HUES48 (cell line): ENCODE results near the gene SPO11.

Experiments used
- H3K27ac ChIP-seq: one replicate; pipeline ENCODE4 v1.7.0; 2013; ENCODE audit warnings: low read depth, low read length, inconsistent platforms
- H3K27me3 ChIP-seq: 2 replicates; pipeline ENCODE4 v1.6.1; 2013; ENCODE audit warnings: mild to moderate bottlenecking, low read length; ENCODE audit not compliant: control insufficient read depth, insufficient read depth
- H3K36me3 ChIP-seq: 2 replicates; pipeline ENCODE4 v1.6.1; 2013; ENCODE audit warnings: low read length; ENCODE audit not compliant: control insufficient read depth, insufficient read depth
- H3K4me1 ChIP-seq: 2 replicates; pipeline ENCODE4 v1.6.1; 2013; ENCODE audit warnings: mild to moderate bottlenecking, low read length; ENCODE audit not compliant: control insufficient read depth, insufficient read depth
- H3K4me3 ChIP-seq: 2 replicates; pipeline ENCODE4 v1.5.1; 2013; ENCODE audit warnings: mild to moderate bottlenecking, low read depth, low read length
- H3K9ac ChIP-seq: 2 replicates; pipeline ENCODE4 v1.6.1; 2013; ENCODE audit warnings: mild to moderate bottlenecking, low read depth, low read length, moderate library complexity
- H3K9me3 ChIP-seq: 2 replicates; pipeline ENCODE4 v1.6.1; 2013; ENCODE audit warnings: low read length; ENCODE audit not compliant: control insufficient read depth, insufficient read depth

Gene SPO11

GRCh38 chr20:57291003-57291402 is 38.6 kb upstream of the SPO11 start:
- Histone ChIP-seq H3K27ac (no peak overlapping the region), H3K36me3 (no peaks in the 10 kb centered on the region), H3K4me3 (no peak overlapping the region), H3K27me3 (no peaks in the 10 kb centered on the region), H3K4me1 (peaks cover 10% of the 10 kb centered on the region; the same call in 1 of the 2 replicates), H3K9me3 (no peaks in the 10 kb centered on the region), H3K9ac (no peak overlapping the region)

DNA sequence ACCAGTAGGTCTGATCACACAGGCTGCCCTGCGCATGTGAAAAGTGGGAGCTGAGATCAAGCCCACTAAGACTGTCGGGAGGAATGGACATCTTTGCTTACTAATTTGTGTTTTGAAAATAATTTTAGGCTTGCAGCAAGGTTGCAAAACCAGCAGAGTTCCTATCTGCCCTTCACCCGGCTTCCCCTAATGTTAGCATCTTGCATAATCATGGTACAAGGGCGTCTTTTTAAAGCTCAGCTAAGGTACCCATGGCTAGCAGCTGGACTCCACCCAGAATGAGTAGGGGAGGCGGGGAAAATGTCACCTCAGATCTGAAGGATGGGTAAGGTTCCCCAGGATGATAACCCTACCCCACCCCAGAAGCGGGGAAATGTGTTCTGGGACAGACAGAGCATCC is 37.9 kb upstream of the SPO11 start:
- no peak overlapping the region for H3K9ac ChIP-seq
- no peaks in the 10 kb centered on the region for H3K9me3 ChIP-seq
- H3K36me3 ChIP-seq = no peaks in the 10 kb centered on the region
- H3K4me1 ChIP-seq = peaks cover 10% of the 10 kb centered on the region; the same call in 1 of the 2 replicates
- no peak overlapping the region for H3K4me3 ChIP-seq
- no peaks in the 10 kb centered on the region for H3K27me3 ChIP-seq
- H3K27ac ChIP-seq = no peak overlapping the region

- no peak overlapping the region for H3K27ac ChIP-seq
- no peak overlapping the region for H3K4me3 ChIP-seq
- H3K4me1 ChIP-seq = peaks cover 10% of the 10 kb centered on the region; the same call in 1 of the 2 replicates
- no peaks in the 10 kb centered on the region for H3K27me3 ChIP-seq
- no peaks in the 10 kb centered on the region for H3K9me3 ChIP-seq
- no peaks in the 10 kb centered on the region for H3K36me3 ChIP-seq
- H3K9ac ChIP-seq = no peak overlapping the region
These were observed 37.0 kb upstream of the SPO11 start for GRCh38 chr20:57292611-57293010.

- H3K9me3 ChIP-seq = no peaks in the 10 kb centered on the region
- H3K4me3 ChIP-seq = no peak overlapping the region
- no peak overlapping the region for H3K9ac ChIP-seq
- no peak overlapping the region for H3K27ac ChIP-seq
- H3K27me3 ChIP-seq = no peaks in the 10 kb centered on the region
- peaks cover 6% of the 10 kb centered on the region; the same call in 1 of the 2 replicates for H3K4me1 ChIP-seq
- no peaks in the 10 kb centered on the region for H3K36me3 ChIP-seq
These were observed 35.6 kb upstream of the SPO11 start for GRCh38 chr20:57293995-57294394.

DNA sequence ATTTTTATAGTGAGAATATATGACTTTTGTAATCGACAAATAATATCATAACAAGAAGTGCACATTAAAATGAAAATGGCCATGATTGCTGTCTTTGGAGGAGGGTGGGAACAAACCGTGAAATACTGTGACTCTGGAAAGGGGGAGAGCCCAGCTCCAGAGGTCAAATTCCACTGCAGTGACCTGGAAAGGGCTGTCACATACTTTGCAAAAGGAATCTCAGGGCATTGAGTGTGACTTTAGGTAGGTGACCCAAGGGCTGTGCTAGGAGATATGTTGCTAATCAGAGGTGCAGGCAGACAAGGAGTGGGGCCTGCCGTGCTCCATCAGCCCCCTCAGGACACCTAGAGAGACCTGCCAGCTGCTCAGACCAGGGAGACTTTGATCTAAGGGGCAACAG is 35.1 kb upstream of the SPO11 start:
- Histone ChIP-seq H3K27ac (no peak overlapping the region), H3K9ac (no peak overlapping the region), H3K4me3 (no peak overlapping the region), H3K9me3 (no peaks in the 10 kb centered on the region), H3K27me3 (no peaks in the 10 kb centered on the region), H3K36me3 (no peaks in the 10 kb centered on the region), H3K4me1 (peaks cover 2% of the 10 kb centered on the region; the same call in 1 of the 2 replicates)

GRCh38 chr20:57298457-57298856 is 31.1 kb upstream of the SPO11 start:
- no peaks in the 10 kb centered on the region for H3K36me3 ChIP-seq

DNA sequence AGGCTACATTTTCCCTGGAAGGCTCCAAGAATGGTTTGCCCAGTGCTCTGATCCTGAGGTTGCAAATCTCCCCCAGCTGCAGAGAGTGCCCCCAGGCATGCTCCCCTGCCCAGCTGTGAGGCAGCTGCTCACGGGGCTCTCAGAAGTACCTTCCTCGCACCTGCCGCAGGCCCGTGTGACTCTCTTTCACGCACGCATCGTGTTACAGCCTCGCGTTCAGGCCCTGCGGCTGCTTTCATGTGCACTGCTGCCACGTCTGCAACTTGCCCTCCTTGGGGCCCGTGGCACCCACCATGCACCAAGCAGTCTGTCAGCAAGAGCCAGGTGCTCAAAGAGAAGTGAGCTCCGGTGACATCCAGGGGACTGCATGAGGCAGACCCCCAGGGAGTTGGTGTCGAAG is 28.6 kb upstream of the SPO11 start:
- peaks cover 3% of the 10 kb centered on the region; the same call in 1 of the 2 replicates for H3K27me3 ChIP-seq

More at GRCh38 chr20:57298457-57298856, 31.1 kb upstream of the SPO11 start:
- Histone ChIP-seq H3K27me3 (peaks cover 3% of the 10 kb centered on the region; the same call in 1 of the 2 replicates), H3K9me3 (no peaks in the 10 kb centered on the region), H3K4me3 (no peak overlapping the region), H3K9ac (no peak overlapping the region), H3K27ac (no peak overlapping the region), H3K4me1 (no peaks in the 10 kb centered on the region)

GRCh38 chr20:57306747-57307146 is 22.9 kb upstream of the SPO11 start:
- H3K4me1 ChIP-seq = no peaks in the 10 kb centered on the region
- H3K27ac ChIP-seq = no peak overlapping the region
- no peaks in the 10 kb centered on the region; the same call in 1 of the 2 replicates for H3K27me3 ChIP-seq

More for the DNA sequence above, 28.6 kb upstream of the SPO11 start:
- no peak overlapping the region for H3K27ac ChIP-seq
- H3K4me1 ChIP-seq = no peaks in the 10 kb centered on the region
- H3K4me3 ChIP-seq = no peak overlapping the region
- H3K9me3 ChIP-seq = no peaks in the 10 kb centered on the region
- H3K36me3 ChIP-seq = no peaks in the 10 kb centered on the region
- H3K9ac ChIP-seq = no peak overlapping the region

GRCh38 chr20:57308451-57309271 is 20.9 kb upstream of the SPO11 start:
- no peak overlapping the region for H3K9ac ChIP-seq

More at GRCh38 chr20:57306747-57307146, 22.9 kb upstream of the SPO11 start:
- no peak overlapping the region for H3K9ac ChIP-seq
- no peaks in the 10 kb centered on the region for H3K9me3 ChIP-seq
- no peak overlapping the region for H3K4me3 ChIP-seq
- H3K36me3 ChIP-seq = no peaks in the 10 kb centered on the region

GRCh38 chr20:57309544-57310115 is 20.0 kb upstream of the SPO11 start:
- H3K9ac ChIP-seq = no peak overlapping the region
- H3K27me3 ChIP-seq = no peaks in the 10 kb centered on the region; the same call in 1 of the 2 replicates
- H3K9me3 ChIP-seq = no peaks in the 10 kb centered on the region
- H3K4me1 ChIP-seq = no peaks in the 10 kb centered on the region
- no peaks in the 10 kb centered on the region for H3K36me3 ChIP-seq
- no peak overlapping the region for H3K4me3 ChIP-seq
- H3K27ac ChIP-seq = no peak overlapping the region

More at GRCh38 chr20:57308451-57309271, 20.9 kb upstream of the SPO11 start:
- Histone ChIP-seq H3K36me3 (no peaks in the 10 kb centered on the region), H3K4me1 (no peaks in the 10 kb centered on the region), H3K27me3 (no peaks in the 10 kb centered on the region; the same call in 1 of the 2 replicates), H3K4me3 (no peak overlapping the region), H3K27ac (no peak overlapping the region), H3K9me3 (no peaks in the 10 kb centered on the region)
